ENCODE data around the gene CCDC154.

CCDC154 gene

GRCh38 chr16:1416521-1416941, 27.8 kb downstream of the CCDC154 start:
- DNase-seq (ENCODE audit: low spot score): no peak

- peak; percentile 90 for DNase-seq (ENCODE audit: low spot score)
Observed at GRCh38 chr16:1414532-1415260, 29.7 kb downstream of the CCDC154 start, which contains the start of gene UNKL. Gene UNKL, minus strand, starts transcription at chr16:1414704. Its CDS starts 13 bp downstream, at chr16:1414691.

- peak; percentile 88 for DNase-seq (ENCODE audit: low spot score)
Observed at GRCh38 chr16:1413684-1414531, 30.4 kb downstream of the CCDC154 start.

GRCh38 chr16:1412847-1413246, 31.5 kb downstream of the CCDC154 start:
- DNase-seq (ENCODE audit: low spot score): no peak

- DNase-seq (ENCODE audit: low spot score): peak; percentile 95
Observed at GRCh38 chr16:1408171-1408837, 36.1 kb downstream of the CCDC154 start.

GRCh38 chr16:1407753-1408152, 36.6 kb downstream of the CCDC154 start:
- peak; percentile 7 for DNase-seq (ENCODE audit: low spot score)

GRCh38 chr16:1403733-1404132, 40.6 kb downstream of the CCDC154 start:
- DNase-seq (ENCODE audit: low spot score): no peak

GRCh38 chr16:1403036-1403435, 41.3 kb downstream of the CCDC154 start:
- no peak for DNase-seq (ENCODE audit: low spot score)

- DNase-seq (ENCODE audit: low spot score): no peak
Observed at GRCh38 chr16:1401758-1402154, 42.6 kb downstream of the CCDC154 start.

GRCh38 chr16:1401061-1401757, 43.1 kb downstream of the CCDC154 start:
- DNase-seq (ENCODE audit: low spot score): peak; percentile 55

- DNase-seq (ENCODE audit: low spot score): peak; percentile 17
Observed at GRCh38 chr16:1398826-1399581, 45.4 kb downstream of the CCDC154 start.

- peak; percentile 3 for DNase-seq (ENCODE audit: low spot score)
Observed at GRCh38 chr16:1398351-1398750, 46.0 kb downstream of the CCDC154 start.

GRCh38 chr16:1397779-1398178, 46.6 kb downstream of the CCDC154 start:
- peak; percentile 17 for DNase-seq (ENCODE audit: low spot score)

GRCh38 chr16:1395444-1396031, 48.8 kb downstream of the CCDC154 start:
- DNase-seq (ENCODE audit: low spot score): no peak

GRCh38 chr16:1394367-1394951, 49.9 kb downstream of the CCDC154 start:
- no peak for DNase-seq (ENCODE audit: low spot score)

GRCh38 chr16:1393613-1394176, 50.7 kb downstream of the CCDC154 start:
- DNase-seq (ENCODE audit: low spot score): no peak

- no peak for DNase-seq (ENCODE audit: low spot score)
Observed at GRCh38 chr16:1392826-1393225, 51.5 kb downstream of the CCDC154 start.

GRCh38 chr16:1390239-1390779, 54.0 kb downstream of the CCDC154 start:
- DNase-seq (ENCODE audit: low spot score): no peak

- no peak for DNase-seq (ENCODE audit: low spot score)
Observed at GRCh38 chr16:1389762-1390161, 54.6 kb downstream of the CCDC154 start.

- DNase-seq (ENCODE audit: low spot score): no peak
Observed at GRCh38 chr16:1387331-1387730, 57.0 kb downstream of the CCDC154 start.

Data from iPS-NIHi11 (cell line).